GM12801 (cell line): ENCODE measurements around the gene MLIP.

Experiments used
- TF ChIP-seq, protein P1 (sequence below): IDR thresholded peaks from one replicate; pipeline ENCODE4 v1.5.1; 2011; ENCODE audit warnings: control low read depth; ENCODE audit not compliant: insufficient read length; ENCODE audit errors: extremely low read depth

MLIP gene

GRCh38 chr6:54262499-54262898 is 151.3 kb downstream of the MLIP start:
- TF ChIP-seq, protein P1, sequence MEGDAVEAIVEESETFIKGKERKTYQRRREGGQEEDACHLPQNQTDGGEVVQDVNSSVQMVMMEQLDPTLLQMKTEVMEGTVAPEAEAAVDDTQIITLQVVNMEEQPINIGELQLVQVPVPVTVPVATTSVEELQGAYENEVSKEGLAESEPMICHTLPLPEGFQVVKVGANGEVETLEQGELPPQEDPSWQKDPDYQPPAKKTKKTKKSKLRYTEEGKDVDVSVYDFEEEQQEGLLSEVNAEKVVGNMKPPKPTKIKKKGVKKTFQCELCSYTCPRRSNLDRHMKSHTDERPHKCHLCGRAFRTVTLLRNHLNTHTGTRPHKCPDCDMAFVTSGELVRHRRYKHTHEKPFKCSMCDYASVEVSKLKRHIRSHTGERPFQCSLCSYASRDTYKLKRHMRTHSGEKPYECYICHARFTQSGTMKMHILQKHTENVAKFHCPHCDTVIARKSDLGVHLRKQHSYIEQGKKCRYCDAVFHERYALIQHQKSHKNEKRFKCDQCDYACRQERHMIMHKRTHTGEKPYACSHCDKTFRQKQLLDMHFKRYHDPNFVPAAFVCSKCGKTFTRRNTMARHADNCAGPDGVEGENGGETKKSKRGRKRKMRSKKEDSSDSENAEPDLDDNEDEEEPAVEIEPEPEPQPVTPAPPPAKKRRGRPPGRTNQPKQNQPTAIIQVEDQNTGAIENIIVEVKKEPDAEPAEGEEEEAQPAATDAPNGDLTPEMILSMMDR: no peak

DNA sequence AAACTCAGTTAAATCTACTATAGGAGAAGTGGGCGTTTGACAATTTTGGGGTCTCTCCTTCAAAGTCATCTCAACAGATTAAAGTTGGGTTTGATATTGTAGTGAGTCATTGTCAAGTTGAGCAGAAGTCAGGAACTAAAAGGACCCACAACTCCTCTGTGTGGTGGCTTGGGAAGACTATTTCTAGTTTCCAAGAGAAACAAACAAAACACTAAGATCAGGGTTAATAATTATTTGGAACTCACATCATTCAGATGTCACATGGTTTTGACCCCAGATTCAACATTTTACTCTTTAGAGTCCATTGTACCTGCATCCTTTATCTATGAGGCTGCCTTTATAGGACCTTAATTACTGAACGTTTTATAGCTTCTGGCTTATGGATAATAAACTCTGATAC is 151.7 kb downstream of the MLIP start:
- TF ChIP-seq, protein P1: no peak

DNA sequence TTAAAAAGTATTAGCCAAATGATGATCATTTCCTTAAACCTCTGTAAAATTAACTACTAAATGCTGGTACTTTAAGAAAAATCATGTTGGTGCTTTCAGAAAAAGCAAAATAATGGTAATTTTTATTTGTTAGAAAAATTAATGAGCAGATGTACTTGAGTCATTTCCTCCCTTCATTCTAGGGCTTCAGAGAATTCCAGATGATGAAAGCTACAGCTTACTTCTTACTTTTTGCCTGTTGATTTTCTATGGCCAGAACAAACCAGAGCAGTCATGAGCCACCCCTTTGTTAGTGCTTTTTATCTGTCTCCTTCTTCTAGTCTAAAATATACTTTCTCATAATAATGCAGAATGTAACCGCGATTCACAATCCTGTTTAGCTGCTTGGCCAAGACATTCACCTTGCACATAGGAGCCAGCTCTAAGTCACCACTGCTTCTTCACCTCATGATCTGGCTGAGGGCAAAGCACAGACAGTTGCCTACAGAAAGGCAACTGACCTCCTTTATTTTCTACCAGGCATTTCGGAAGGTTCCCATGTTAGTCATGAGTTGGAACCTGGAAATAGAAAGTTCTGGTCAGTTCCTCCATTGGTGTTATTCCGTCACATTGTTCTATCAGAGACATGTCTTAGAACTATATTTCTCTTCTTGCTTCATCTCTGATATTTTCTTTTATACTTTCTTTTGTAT is 153.5 kb downstream of the MLIP start:
- TF ChIP-seq, protein P1: no peak

DNA sequence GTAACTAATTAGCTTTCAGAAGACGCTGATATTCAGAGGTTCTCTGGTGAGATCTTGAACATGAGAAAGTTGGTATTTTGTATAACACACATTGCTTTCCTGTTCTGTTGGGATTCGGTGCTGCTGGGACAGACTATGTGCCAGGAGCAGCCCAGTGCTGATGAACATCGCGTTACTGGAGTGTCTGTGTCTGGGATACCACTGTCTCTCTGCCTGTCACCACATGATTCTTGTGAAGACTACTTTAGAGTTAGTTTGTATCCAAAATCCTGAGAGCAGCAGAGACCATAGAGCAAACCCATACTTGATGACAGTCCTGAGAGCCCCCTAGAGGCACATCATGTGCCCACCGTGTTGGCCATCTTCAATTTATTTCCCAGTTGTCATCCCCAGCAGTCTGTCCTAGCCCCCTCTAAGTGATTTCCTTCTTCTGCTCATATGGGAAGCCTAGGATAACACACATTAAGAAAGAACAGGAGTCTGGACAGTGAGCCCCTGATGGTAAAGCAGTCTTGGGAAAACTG is 155.2 kb downstream of the MLIP start:
- TF ChIP-seq, protein P1: no peak

DNA sequence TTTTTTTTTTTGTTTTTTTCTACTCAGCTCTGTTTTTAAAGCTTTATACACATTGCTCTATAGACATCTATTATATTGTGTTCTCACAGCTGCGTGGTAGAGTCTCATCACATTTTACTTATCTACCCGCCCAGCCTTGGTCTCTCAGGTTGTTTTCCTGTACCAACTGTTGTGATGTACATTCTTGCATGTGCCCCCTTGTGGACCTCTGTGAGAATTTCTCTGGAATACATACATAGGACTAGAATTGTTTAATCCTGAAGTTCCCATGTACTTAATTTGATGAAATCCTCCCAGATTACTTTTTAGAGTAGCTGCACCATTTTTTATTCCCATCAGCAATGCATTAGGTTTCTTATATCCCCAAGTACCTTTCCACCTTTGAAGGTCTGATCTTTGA is 156.6 kb downstream of the MLIP start:
- TF ChIP-seq, protein P1: no peak

GRCh38 chr6:54273214-54273820 is 162.1 kb downstream of the MLIP start:
- TF ChIP-seq, protein P1: no peak

GRCh38 chr6:54274383-54274782 is 163.1 kb downstream of the MLIP start:
- TF ChIP-seq, protein P1: no peak
